ENCODE measurements around the gene FAM193B.

- TF ChIP-seq POLR2A (IDR thresholded peaks at IDR 0.05; ENCODE audit: insufficient read depth in 1 of 2, low read depth in 2 of 2, low read length in 2 of 2), result no peak
- no peak for TF ChIP-seq KAT2B (IDR thresholded peaks at IDR 0.05; ENCODE audit: borderline replicate concordance, low read depth, low read length)
- TF ChIP-seq PHF20 (CRISPR knock-in tag; IDR thresholded peaks at IDR 0.05), result no peak
- no peak for TF ChIP-seq FOSL1 (CRISPR knock-in tag; IDR thresholded peaks at IDR 0.05; ENCODE audit: borderline replicate concordance)
- no peak for TF ChIP-seq KLF16 (CRISPR knock-in tag; IDR thresholded peaks at IDR 0.05)
- no peak for TF ChIP-seq SIN3A (IDR thresholded peaks at IDR 0.05; ENCODE audit: borderline replicate concordance, low read depth, low read length)
- no peak for TF ChIP-seq HNF1B (CRISPR knock-in tag; IDR thresholded peaks at IDR 0.05)
- no peak for TF ChIP-seq TEAD3 (CRISPR knock-in tag; optimal IDR thresholded peaks at IDR 0.05; ENCODE audit: borderline replicate concordance)
- no peak for TF ChIP-seq NR3C1 (CRISPR knock-in tag; IDR thresholded peaks at IDR 0.05)
- TF ChIP-seq SMC3 (IDR thresholded peaks at IDR 0.05; ENCODE audit: low read length), result no peak
- TF ChIP-seq TCF12 (IDR thresholded peaks at IDR 0.05), result no peak
- TF ChIP-seq TCF12 (CRISPR knock-in tag; IDR thresholded peaks at IDR 0.05), result no peak
These were observed 77.7 kb downstream of the FAM193B start for GRCh38 chr5:177476531-177477233.
